IPS-11a (cell line): ENCODE data around the gene CDKN2AIP.

Experiments
- H3K4me3 ChIP-seq: one replicate; pipeline ENCODE4 v1.5.1; 2013; ENCODE audit warnings: low read depth, low read length, control low read depth

Gene CDKN2AIP, protein sequence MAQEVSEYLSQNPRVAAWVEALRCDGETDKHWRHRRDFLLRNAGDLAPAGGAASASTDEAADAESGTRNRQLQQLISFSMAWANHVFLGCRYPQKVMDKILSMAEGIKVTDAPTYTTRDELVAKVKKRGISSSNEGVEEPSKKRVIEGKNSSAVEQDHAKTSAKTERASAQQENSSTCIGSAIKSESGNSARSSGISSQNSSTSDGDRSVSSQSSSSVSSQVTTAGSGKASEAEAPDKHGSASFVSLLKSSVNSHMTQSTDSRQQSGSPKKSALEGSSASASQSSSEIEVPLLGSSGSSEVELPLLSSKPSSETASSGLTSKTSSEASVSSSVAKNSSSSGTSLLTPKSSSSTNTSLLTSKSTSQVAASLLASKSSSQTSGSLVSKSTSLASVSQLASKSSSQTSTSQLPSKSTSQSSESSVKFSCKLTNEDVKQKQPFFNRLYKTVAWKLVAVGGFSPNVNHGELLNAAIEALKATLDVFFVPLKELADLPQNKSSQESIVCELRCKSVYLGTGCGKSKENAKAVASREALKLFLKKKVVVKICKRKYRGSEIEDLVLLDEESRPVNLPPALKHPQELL

GRCh38 chr4:183444214-183445096 lies at the start of gene CDKN2AIP:
Gene CDKN2AIP, plus strand, starts transcription at chr4:183444636. Its CDS starts 162 bp downstream, at chr4:183444798.
- peak within 1 kb of the TSS; percentile 69 for H3K4me3 ChIP-seq

- no peak overlapping the region for H3K4me3 ChIP-seq
These were observed 49.0 kb upstream of the CDKN2AIP start for GRCh38 chr4:183395395-183395794.

- no peak overlapping the region for H3K4me3 ChIP-seq
These were observed 48.2 kb upstream of the CDKN2AIP start for GRCh38 chr4:183396227-183396637.

DNA sequence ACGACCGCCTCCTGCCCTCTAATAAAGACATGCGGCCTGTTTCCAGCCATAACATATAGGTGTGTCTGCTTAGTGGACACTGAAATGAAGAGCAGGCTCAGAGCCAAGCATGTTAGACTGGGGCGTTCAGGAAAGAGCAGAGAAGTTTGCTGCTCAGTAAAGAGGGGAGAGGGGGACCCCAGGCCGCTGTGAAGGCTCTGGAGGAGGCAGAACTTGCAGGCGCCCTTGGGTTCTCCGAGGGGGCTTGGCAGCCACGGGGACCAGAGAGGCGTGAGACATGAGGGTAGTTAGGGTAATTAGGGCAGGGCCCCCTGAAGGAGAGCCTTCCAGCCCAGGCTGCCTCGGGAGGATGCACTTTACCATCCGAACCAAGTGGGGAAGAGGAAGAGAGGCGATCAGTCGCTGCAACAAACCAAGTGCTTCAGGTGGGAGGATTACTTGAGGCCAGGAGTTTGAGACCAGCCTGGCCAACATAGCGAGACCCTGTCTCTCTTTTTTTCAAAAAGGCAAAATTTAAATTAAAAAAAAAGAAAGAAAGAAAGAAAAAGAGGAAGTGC lies 46.6 kb upstream of the CDKN2AIP start:
- H3K4me3 ChIP-seq, result no peak overlapping the region

DNA sequence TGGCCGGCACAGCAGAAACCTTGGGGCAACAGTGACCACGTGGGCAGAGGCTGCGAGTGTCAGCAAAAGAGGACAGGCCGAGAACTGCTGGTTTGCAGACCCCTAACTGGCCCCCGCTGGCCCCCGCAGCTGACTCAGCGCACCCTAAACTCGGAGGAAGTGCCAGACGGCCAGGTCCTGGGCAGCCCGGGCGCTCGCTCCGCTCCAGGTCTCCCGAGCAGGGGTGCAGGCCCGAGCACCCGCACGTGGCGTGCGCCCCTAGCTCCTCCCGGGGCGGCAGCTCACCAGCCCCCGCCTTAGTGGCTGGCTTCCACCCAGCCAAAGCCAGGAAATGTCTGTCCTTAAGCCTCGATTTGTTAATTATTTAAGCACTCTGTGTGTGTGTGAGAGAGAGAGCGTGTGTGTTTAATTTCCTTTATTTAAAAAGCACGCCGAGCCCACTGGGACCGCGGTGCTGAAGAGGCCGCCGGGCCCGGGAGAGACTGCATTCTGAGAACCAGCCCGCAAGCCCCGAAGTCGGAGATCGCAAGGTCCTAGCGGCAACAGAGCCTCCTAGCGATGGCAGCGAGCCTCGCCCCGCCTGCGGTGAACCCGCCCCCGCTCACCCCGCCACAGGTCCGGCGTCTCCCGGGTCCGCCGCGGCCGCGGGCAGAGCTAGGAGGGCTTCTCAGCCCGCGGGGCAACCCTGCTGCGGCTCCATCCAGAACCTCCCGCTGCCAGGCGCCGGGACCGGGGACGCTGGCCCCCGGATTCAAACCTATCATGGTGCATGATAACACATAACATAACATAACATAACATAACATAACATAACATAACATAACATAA lies 45.9 kb upstream of the CDKN2AIP start:
- H3K4me3 ChIP-seq, result peak overlapping the region; percentile 38

- no peak overlapping the region for H3K4me3 ChIP-seq
These were observed 45.3 kb upstream of the CDKN2AIP start for GRCh38 chr4:183399126-183399522.

DNA sequence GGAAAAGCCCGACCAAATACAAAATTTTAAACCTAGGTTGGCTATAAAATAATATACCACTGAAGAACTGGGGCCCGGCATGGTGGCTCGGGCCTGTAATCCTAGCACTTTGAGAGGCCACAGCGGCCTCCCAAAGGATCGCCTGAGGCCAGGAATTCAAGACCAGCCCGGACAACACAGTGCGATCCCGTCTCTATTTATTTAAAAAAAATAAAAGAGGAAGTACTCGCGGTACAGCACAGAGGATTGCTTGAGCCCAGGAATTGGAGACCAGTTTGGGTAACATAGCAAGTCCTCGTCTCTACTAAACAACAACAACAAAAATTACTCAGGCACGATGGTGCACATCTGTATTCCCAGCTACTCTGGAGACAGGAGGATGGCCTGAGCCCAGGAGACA lies 44.8 kb upstream of the CDKN2AIP start:
- no peak overlapping the region for H3K4me3 ChIP-seq

DNA sequence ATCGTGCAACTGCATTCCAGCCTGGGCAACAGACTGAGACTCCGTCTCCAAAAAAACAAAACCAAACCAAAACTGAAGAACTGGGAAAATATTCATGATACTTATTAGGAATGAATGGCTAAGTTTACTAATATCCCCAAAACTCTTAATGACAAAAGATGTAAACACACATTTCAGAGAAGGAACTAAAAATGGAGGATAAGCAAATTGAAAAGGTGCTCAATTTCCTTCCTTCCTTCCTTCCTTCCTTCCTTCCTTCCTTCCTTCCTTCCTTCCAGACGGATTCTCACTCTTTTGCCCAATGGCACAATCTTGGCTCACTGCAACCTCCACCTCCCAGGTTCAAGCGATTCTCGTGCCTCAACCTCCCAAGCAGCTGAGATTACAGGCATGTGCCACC lies 44.4 kb upstream of the CDKN2AIP start:
- no peak overlapping the region for H3K4me3 ChIP-seq

- H3K4me3 ChIP-seq, result no peak overlapping the region
These were observed 43.0 kb upstream of the CDKN2AIP start for GRCh38 chr4:183401473-183401872.

DNA sequence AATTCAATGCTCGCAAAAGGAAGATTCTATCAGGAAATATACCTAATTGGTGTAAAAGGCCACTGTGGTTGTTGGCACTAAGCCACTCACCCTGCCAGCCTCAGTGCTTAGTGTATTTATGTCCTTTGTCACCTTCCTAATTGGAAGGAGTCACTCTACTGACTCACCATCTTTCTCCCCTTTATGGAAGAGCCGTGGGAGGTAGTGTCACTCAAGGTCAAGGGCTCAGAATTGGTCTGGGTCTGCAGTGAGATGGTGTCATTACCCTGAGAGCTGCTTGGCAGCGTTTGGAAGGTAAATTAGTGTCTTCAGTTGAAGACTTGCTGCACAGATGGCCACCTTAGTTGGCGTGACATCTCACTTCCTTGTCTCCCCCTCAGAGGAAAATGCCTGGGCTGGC lies 41.7 kb upstream of the CDKN2AIP start:
- no peak overlapping the region for H3K4me3 ChIP-seq

DNA sequence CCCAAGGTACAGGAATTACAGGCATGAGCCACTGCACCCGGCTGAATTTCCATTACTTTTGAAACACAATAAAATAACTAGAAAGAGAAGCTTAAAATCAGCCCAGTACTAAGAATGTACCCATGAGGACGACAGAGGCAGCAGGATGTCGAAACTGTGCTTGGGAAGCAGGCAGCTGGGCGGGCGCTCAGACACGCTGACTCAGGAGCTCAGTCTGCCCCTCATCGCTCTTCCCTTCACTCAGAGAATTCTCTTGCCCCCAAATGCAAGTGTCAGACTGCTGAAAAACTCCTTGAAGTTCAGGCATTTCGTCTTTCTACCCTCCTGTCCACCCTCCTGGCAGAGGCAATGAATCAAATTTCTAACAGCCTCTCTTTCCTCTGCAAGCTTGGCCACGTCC lies 41.0 kb upstream of the CDKN2AIP start:
- no peak overlapping the region for H3K4me3 ChIP-seq

GRCh38 chr4:183403961-183404360 lies 40.5 kb upstream of the CDKN2AIP start:
- no peak overlapping the region for H3K4me3 ChIP-seq

DNA sequence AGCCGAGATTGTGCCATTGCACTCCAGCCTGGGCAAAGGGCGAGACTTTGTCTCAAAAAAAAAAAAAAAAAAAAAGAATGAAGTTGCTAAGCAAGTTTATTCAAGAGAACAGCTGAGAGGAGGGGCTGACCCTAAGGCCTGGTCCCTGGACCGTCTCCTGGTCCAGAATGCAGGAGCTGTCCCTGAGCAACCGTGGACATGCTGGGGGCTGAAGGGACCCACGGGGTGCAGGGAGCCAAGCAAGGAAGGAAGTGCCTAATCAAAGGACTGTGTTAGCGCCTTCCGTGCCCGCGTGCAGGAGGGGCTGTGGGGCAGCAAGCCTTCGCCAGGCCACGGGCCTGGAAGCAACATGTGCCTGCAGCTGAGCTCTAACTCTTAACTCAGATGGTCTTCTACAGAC lies 39.1 kb upstream of the CDKN2AIP start:
- H3K4me3 ChIP-seq, result no peak overlapping the region

- H3K4me3 ChIP-seq, result peak overlapping the region; percentile 6
These were observed 37.3 kb upstream of the CDKN2AIP start for GRCh38 chr4:183407128-183407585.

DNA sequence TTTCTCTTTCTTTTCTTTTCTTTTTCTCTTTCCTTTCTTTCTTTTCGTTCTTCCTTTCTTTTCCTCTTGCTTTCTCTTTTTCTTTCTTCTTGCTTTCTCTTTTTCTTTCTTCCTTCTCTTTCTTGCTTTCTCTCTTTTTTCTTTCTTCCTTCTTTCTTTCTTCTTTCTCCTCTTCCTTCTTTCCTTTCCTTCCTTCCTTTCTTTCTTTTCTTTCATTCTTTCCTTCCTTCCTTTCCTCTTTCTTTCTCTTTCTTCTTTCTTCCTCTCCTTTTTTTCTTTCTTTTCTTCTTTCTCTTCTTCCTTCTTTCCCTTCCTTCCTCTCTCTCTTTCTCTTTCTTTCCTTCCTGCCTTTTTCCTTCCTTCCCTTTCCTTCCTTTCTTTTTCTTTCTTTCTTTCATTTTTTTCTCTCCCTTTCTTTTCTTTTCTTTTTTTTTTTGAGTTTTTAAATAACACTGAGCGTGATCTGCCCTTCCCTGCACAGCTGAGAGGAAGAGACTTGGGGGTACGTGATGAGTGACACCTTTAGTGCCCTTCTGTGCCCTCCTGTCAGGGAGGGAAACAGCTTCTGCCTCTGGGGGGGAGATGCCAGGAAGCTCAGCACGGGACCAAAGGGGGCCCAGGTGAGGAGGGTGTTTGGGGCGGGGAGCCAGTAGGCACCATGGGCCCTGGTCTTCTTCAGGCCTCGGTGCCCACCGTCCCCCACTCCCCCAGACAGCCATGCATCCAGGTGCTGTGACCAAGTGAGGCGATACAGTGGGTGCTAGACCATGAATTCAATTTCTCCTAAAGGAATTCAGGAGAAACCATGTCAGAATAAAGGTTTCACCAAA lies 36.6 kb upstream of the CDKN2AIP start:
- H3K4me3 ChIP-seq, result no peak overlapping the region

GRCh38 chr4:183408796-183409195 lies 35.6 kb upstream of the CDKN2AIP start:
- H3K4me3 ChIP-seq, result no peak overlapping the region

- no peak overlapping the region for H3K4me3 ChIP-seq
These were observed 35.0 kb upstream of the CDKN2AIP start for GRCh38 chr4:183409483-183409882.

DNA sequence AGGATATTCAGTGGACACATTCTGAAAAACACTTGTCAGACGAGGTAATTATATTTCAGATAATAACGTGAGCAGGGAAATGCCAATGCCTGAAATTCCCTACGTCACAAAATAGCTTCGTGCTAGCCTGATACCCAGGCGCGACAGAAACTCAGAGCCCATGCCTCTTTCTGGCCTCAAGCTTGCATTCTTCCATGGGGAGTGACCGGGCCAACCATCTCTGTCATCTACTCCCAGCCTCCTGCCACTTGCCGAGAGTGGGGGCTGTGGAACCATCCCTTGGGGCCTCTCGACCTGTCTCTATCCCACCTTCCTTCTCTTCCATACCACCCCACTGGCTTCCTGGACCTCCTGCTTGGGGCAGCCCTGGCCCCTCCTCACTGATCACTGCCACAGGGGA lies 34.5 kb upstream of the CDKN2AIP start:
- H3K4me3 ChIP-seq, result no peak overlapping the region

- H3K4me3 ChIP-seq, result no peak overlapping the region
These were observed 33.1 kb upstream of the CDKN2AIP start for GRCh38 chr4:183411291-183411861.
